Cardiac ventricle fibroblast (primary cell): Measurements from ENCODE around the gene IFNA16. TPM values are rescaled to one million over a fixed set of nuclear protein-coding genes. Genes with fewer than 3 reads are reported as not detected.

Source experiments
- total RNA-seq: library from RNA; depleted of rRNA; stranded (reverse); fragments of >200 nt; gene quantifications from 2 replicates; pipeline ENCODE4 v1.2.3, GENCODE V29; 2015

The IFNA16 gene
- total RNA-seq: not detected in 2 replicates

DNA sequence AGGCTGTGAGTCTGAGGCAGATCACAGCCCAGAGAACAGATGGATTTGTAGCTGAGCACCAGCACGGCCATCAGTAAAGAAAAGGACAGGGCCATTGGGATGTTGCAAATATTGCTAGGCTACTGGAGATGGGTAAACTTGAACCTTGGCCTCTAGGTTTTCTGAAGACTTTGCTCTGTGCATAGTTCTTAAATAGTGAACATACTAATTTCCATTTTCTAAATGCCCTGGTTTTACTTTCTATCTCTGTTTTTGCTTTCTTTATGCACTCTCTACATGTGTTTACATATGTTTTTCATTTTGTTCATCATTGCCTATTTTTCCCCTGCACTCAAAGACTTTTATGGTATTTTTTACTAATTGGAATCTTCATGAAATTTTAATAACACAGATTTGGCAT, at the start of gene IFNA16:
Gene IFNA16, minus strand, starts transcription at position 101 of the 400 bp plus-strand sequence. Its CDS starts 6 bp downstream, at position 95.

DNA sequence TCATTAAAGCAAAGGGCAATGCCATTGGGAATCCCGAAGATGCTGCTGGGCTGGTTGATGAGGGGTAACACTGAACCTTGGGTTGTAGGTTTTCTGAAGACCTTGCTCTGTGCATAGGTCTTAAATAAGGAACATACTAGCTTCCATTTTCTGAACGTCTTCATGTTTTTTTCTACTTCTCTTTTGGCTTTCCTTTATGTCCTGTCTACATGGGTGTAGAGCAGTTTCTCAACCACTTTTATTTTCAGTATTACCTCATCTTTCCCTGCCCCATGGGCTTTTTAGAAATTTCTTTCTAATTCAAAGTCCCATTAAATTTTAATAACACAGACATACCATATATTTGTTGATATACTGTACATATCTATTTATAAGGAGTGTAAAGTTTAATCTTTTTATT, 22.8 kb upstream of the IFNA16 start, which contains the start of gene IFNA14:
Gene IFNA14, minus strand, starts transcription at position 95 of the 400 bp plus-strand sequence. Its CDS starts 70 bp downstream, at position 25.

DNA sequence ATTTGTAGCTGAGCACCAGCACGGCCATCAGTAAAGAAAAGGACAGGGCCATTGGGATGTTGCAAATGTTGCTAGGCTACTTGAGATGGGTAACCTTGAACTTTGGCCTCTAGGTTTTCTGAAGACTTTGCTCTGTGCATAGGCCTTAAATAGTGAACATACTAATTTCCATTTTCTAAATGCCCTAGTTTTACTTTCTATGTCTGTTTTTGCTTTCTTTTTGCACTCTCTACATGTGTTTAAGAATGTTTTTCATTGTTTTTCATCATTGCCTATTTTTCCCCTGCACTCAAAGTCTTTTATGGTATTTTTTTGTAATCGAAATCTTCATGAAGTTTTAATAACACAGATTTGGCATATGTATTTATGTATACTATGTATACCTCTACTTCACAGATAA, 11.0 kb upstream of the IFNA16 start, which contains the start of gene IFNA17:
Gene IFNA17, minus strand, starts transcription at position 101 of the 400 bp plus-strand sequence. Its CDS starts 49 bp downstream, at position 52.

DNA sequence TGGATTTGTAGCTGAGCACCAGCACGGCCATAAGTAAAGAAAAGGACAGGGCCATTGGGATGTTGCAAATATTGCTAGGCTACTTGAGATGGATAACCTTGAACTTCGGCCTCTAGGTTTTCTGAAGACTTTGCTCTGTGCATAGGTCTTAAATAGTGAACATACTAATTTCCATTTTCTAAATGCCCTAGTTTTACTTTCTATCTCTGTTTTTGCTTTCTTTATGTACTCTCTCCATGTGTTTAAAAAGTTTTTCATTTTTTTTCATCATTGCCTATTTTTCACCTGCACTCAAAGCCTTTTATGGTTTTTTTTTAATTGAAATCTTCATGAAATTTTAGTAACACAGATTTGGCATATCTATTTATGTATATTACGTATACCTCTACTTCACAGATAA, 10.1 kb downstream of the IFNA16 start, which contains the start of gene IFNA10:
Gene IFNA10, minus strand, starts transcription at position 101 of the 400 bp plus-strand sequence. Its CDS starts 46 bp downstream, at position 55.

DNA sequence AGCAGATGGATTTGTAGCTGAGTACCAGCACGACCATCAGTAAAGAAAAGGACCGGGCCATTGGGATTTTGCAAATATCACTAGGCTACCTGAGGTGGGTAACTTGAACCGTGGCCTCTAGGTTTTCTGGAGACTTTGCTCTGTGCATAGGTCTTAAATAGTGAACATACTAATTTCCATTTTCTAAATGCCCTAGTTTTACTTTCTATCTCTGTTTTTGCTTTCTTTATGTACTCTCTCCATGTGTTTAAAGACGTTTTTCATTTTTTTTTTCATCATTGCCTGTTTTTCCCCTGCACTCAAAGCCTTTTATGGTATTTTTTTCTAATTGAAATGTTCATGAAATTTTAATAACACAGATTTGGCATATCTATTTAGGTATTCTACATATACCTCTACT, 15.0 kb downstream of the IFNA16 start, which contains the start of gene IFNA7:
Gene IFNA7, minus strand, starts transcription at position 101 of the 400 bp plus-strand sequence. Its CDS starts 40 bp downstream, at position 61.

DNA sequence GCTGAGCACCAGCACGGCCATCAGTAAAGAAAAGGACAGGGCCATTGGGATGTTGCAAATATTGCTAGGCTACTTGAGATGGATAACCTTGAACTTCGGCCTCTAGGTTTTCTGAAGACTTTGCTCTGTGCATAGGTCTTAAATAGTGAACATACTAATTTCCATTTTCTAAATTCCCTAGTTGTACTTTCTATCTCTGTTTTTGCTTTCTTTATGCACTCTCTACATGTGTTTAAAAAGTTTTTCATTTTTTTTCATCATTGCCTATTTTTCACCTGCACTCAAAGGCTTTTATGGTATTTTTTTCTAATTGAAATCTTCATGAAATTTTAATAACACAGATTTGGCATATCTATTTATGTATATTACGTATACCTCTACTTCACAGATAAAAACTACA, 29.6 kb downstream of the IFNA16 start, which contains the start of gene IFNA4:
Gene IFNA4, minus strand, starts transcription at position 101 of the 400 bp plus-strand sequence. Its CDS starts 56 bp downstream, at position 45.

DNA sequence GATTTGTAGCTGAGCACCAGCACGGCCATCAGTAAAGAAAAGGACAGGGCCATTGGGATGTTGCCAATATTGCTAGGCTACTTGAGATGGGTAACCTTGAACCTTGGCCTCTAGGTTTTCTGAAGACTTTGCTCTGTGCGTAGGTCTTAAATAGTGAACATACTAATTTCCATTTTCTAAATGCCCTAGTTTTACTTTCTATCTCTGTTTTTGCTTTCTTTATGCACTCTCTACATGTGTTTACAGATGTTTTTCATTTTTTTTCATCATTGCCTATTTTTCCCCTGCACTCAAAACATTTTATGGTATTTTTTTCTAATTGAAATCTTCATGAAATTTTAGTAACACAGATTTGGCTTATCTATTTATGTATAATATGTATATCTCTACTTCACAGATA, 50.6 kb downstream of the IFNA16 start, which contains the start of gene IFNA21:
Gene IFNA21, minus strand, starts transcription at position 101 of the 400 bp plus-strand sequence. Its CDS starts 48 bp downstream, at position 53.

Other genes with a start within 250 kb of the IFNA16 start
- 1.3 and 1.7 TPM in 2 replicates for gene HACD4, start 185.7 kb downstream of the IFNA16 start, total RNA-seq
- gene IFNB1, start 139.4 kb downstream of the IFNA16 start, total RNA-seq: not detected in 2 replicates
- not detected in 2 replicates for gene IFNW1, start 75.5 kb downstream of the IFNA16 start, total RNA-seq
- not detected in 2 replicates for gene IFNA21, start 50.7 kb downstream of the IFNA16 start, total RNA-seq
- not detected in 2 replicates for gene IFNA4, start 29.7 kb downstream of the IFNA16 start, total RNA-seq
- not detected in 2 replicates for gene IFNA7, start 15.1 kb downstream of the IFNA16 start, total RNA-seq
- not detected in 2 replicates for gene IFNA10, start 10.2 kb downstream of the IFNA16 start, total RNA-seq
- not detected in 2 replicates for gene IFNA17, start 10.9 kb upstream of the IFNA16 start, total RNA-seq
- not detected in 2 replicates for gene IFNA14, start 22.7 kb upstream of the IFNA16 start, total RNA-seq
- gene IFNA5, start 88.0 kb upstream of the IFNA16 start, total RNA-seq: not detected in 2 replicates
- gene KLHL9, start 118.1 kb upstream of the IFNA16 start, total RNA-seq: 20.5 and 26.0 TPM in 2 replicates
- gene IFNA6, start 133.6 kb upstream of the IFNA16 start, total RNA-seq: not detected in 2 replicates
- not detected in 2 replicates for gene IFNA13, start 150.7 kb upstream of the IFNA16 start, total RNA-seq
- not detected in 2 replicates for gene IFNA2, start 168.1 kb upstream of the IFNA16 start, total RNA-seq
- not detected in 2 replicates for gene IFNA8, start 191.8 kb upstream of the IFNA16 start, total RNA-seq
- not detected in 2 replicates for gene IFNA1, start 223.1 kb upstream of the IFNA16 start, total RNA-seq